Hepatocyte (in vitro differentiated cells): ENCODE data around the gene GRAMD1A. TPM values are rescaled to one million over a fixed set of nuclear protein-coding genes. Genes with fewer than 3 reads are reported as not detected.

Experiments used
- DNase-seq: peaks from one replicate; pipeline ENCODE4 v3.0.0-alpha.2; 2016; ENCODE audit warnings: low spot score
- H2AFZ ChIP-seq: fragments of 200-600 bp; sonication (generic); 2 replicates; pipeline ENCODE4 v1.6.0; 2016; ENCODE audit warnings: antibody characterized with exemption, mild to moderate bottlenecking
- H3K27ac ChIP-seq: fragments of 200-600 bp; sonication (generic); 2 replicates; pipeline ENCODE4 v1.5.1; 2016; ENCODE audit warnings: mild to moderate bottlenecking
- H3K27me3 ChIP-seq: fragments of 200-600 bp; sonication (generic); 2 replicates; pipeline ENCODE4 v1.6.1; 2016
- H3K36me3 ChIP-seq: fragments of 200-600 bp; sonication (generic); replicated peaks from 2 replicates; pipeline ENCODE4 v1.5.1; 2016; ENCODE audit warnings: low read depth; ENCODE audit not compliant: insufficient read depth
- H3K4me1 ChIP-seq: fragments of 200-600 bp; sonication (generic); 2 replicates; pipeline ENCODE4 v1.5.1; 2016; ENCODE audit warnings: mild to moderate bottlenecking, moderate library complexity; ENCODE audit not compliant: insufficient read depth
- H3K4me2 ChIP-seq: fragments of 200-600 bp; sonication (generic); 2 replicates; pipeline ENCODE4 v1.6.0; 2016
- H3K4me3 ChIP-seq: fragments of 200-600 bp; sonication (generic); 2 replicates; pipeline ENCODE4 v1.5.1; 2016; ENCODE audit warnings: mild to moderate bottlenecking
- H3K79me2 ChIP-seq: fragments of 200-600 bp; sonication (generic); 2 replicates; pipeline ENCODE4 v1.6.0; 2017; ENCODE audit warnings: mild to moderate bottlenecking
- H3K9me2 ChIP-seq: fragments of 200-600 bp; sonication (generic); replicated peaks from 2 replicates; pipeline ENCODE4 v1.6.0; 2017; ENCODE audit warnings: mild to moderate bottlenecking; ENCODE audit not compliant: insufficient read depth
- H3K9me3 ChIP-seq: fragments of 200-600 bp; sonication (generic); 2 replicates; pipeline ENCODE4 v1.5.1; 2016; ENCODE audit warnings: low read depth, mild to moderate bottlenecking
- H4K20me1 ChIP-seq: fragments of 200-600 bp; sonication (generic); 2 replicates; pipeline ENCODE4 v1.6.0; 2016; ENCODE audit warnings: mild to moderate bottlenecking; ENCODE audit not compliant: insufficient read depth, poor library complexity, severe bottlenecking
- CTCF ChIP-seq: fragments of 200-600 bp; sonication (generic); IDR thresholded peaks from 2 replicates; pipeline ENCODE4 v1.5.1; 2016; ENCODE audit warnings: antibody characterized with exemption, mild to moderate bottlenecking; ENCODE audit not compliant: poor library complexity
- EZH2 ChIP-seq: fragments of 200-600 bp; sonication (generic); IDR thresholded peaks from 2 replicates; pipeline ENCODE4 v1.6.1; 2016; ENCODE audit warnings: antibody characterized with exemption, mild to moderate bottlenecking, borderline replicate concordance
- EZH2phosphoT487 ChIP-seq: fragments of 200-600 bp; sonication (generic); IDR thresholded peaks from one replicate; pipeline ENCODE4 v1.6.1; 2018; ENCODE audit warnings: antibody characterized with exemption, mild to moderate bottlenecking, low read depth, moderate library complexity; ENCODE audit not compliant: unreplicated experiment, severe bottlenecking
- WGBS: methylation state at CpG from one replicate; pipeline ENCODE4 v1.1.6; 2016; ENCODE audit warnings: low lambda C conversion rate; ENCODE audit errors: missing lambda C conversion rate; 5-methylcytosine and 5-hydroxymethylcytosine counted together
- polyA plus RNA-seq: library from polyadenylated mRNA; unstranded; fragments of >200 nt; fragmentation: Nextera tagmentation; extraction: Ambion mirVana; gene quantifications from 2 replicates; pipeline ENCODE4 v1.2.1, GENCODE V29; 2016
- total RNA-seq: library from RNA; depleted of rRNA; stranded (reverse); fragments of >200 nt; gene quantifications from 2 replicates; pipeline ENCODE4 v1.2.3, GENCODE V29; 2014

Gene GRAMD1A
- total and polyA plus RNA-seq, 2 experiments from 2014 or later = 34.8 to 92.4 TPM

- Histone ChIP-seq H3K4me2 (no peak overlapping the region), H3K79me2 (no peaks in the 10 kb centered on the region), H3K9me3 (no peaks in the 10 kb centered on the region), H2AFZ (no peak overlapping the region), H3K4me3 (no peak overlapping the region), H3K9me2 (no peaks in the 10 kb centered on the region), H4K20me1 (no peaks in the 10 kb centered on the region), H3K36me3 (no peaks in the 10 kb centered on the region), H3K27ac (no peak overlapping the region), H3K27me3 (peaks cover 28% of the 10 kb centered on the region), H3K4me1 (peaks cover 9% of the 10 kb centered on the region)
- WGBS = 94% methylated on average over 30 of the region's 30 CpGs
- TF ChIP-seq CTCF (no peak), EZH2phosphoT487 (no peak), EZH2 (no peak)
- no peak for DNase-seq
Observed at GRCh38 chr19:35033067-35034004, 33.2 kb downstream of the GRAMD1A start.

- H3K27me3 ChIP-seq = peaks cover 28% of the 10 kb centered on the region
- H3K36me3 ChIP-seq = no peaks in the 10 kb centered on the region
- H3K79me2 ChIP-seq = no peaks in the 10 kb centered on the region
- peaks cover 9% of the 10 kb centered on the region for H3K4me1 ChIP-seq
- no peaks in the 10 kb centered on the region for H4K20me1 ChIP-seq
- H2AFZ ChIP-seq = no peak overlapping the region
- H3K4me3 ChIP-seq = no peak overlapping the region
- WGBS = 96% methylated on average over 17 of the region's 17 CpGs
- no peak overlapping the region for H3K27ac ChIP-seq
- H3K4me2 ChIP-seq = no peak overlapping the region
- no peaks in the 10 kb centered on the region for H3K9me3 ChIP-seq
- no peaks in the 10 kb centered on the region for H3K9me2 ChIP-seq
- DNase-seq = no peak
- no peak for TF ChIP-seq EZH2
- no peak for TF ChIP-seq CTCF
- no peak for TF ChIP-seq EZH2phosphoT487
Observed at GRCh38 chr19:35034005-35034502, 33.9 kb downstream of the GRAMD1A start.

GRCh38 chr19:35034588-35035382 lies 34.7 kb downstream of the GRAMD1A start:
- no peak overlapping the region for H2AFZ ChIP-seq
- H3K4me3 ChIP-seq = no peak overlapping the region
- H4K20me1 ChIP-seq = no peaks in the 10 kb centered on the region
- no peak overlapping the region for H3K27ac ChIP-seq
- WGBS = 91% methylated on average over 17 of the region's 17 CpGs
- H3K4me2 ChIP-seq = no peak overlapping the region
- no peaks in the 10 kb centered on the region for H3K9me2 ChIP-seq
- H3K36me3 ChIP-seq = no peaks in the 10 kb centered on the region
- H3K27me3 ChIP-seq = peaks cover 27% of the 10 kb centered on the region
- H3K79me2 ChIP-seq = no peaks in the 10 kb centered on the region
- DNase-seq = no peak
- H3K9me3 ChIP-seq = no peaks in the 10 kb centered on the region
- H3K4me1 ChIP-seq = peaks cover 8% of the 10 kb centered on the region
- no peak for TF ChIP-seq EZH2phosphoT487
- no peak for TF ChIP-seq CTCF
- TF ChIP-seq EZH2 = no peak
